ENCODE results near the gene PHTF2.
"Not testable (repeated sequence)": the region's sequence is repeated elsewhere in the genome, so short reads cannot be mapped to it uniquely, and the experiment has no call there.

Gene PHTF2

GRCh38 chr7:77831953-77832352 is 33.4 kb downstream of the PHTF2 start:
- no peak for DNase-seq

DNA sequence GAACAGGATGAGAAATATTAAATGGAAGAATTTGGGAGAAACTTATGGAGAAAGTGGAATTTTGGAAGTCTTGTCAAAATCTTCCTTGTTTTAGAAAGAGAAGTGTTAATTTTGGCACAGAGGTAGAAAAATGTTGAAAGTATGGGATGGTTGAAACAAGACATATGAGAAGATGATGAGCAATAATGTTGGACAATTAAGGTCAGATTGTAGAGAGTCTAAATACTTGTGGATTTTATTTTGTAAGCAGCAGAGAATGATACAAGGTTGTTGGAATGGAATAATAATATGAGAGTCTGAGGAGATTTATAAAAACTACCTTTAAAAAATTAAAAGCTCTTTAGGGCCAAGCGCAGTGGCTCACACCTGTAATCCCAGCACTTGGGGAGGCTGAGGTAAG is 34.6 kb downstream of the PHTF2 start:
- no peak for DNase-seq

- DNase-seq, result not testable (repeated sequence)
Observed at GRCh38 chr7:77836425-77836824, 37.9 kb downstream of the PHTF2 start.

DNA sequence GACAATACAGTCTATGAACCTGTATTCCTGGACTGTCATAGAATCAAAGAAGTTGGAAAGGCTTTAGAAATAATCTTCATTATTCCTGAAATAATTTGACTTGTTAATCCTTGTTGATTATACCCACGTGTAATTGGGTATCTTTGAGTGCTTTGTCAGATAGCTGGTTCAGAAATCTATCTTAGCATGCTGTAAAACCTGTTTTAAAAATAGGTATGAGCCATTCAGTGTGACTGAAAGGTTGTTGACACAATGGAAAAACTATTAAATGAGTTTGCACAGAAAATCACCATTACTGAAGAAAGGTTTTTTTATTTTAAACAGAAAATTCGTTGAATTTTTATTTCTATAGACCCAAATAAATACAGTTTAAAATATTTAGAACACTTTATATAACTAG is 38.7 kb downstream of the PHTF2 start:
- no peak for DNase-seq

DNA sequence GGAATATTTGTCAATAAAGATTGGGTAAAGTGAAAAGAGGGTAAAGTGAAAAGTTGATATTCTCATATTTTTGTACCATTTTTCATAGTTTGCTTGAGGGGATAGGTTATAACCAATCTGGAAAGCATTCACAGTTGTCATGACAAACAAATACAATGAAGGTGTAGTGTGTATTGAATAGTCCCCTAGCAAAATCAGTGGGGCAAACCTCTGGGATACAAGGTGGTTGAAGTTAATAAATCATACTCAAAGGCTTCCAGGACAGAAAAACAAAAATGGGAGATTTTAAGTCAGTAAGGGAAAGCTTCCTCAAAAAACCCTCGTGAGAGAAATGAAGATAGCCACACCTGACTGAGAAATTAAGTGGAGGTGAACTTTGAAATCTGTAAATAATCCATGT is 39.4 kb downstream of the PHTF2 start:
- no peak for DNase-seq

- no peak for DNase-seq
Observed at GRCh38 chr7:77838929-77839491, 40.4 kb downstream of the PHTF2 start.

DNA sequence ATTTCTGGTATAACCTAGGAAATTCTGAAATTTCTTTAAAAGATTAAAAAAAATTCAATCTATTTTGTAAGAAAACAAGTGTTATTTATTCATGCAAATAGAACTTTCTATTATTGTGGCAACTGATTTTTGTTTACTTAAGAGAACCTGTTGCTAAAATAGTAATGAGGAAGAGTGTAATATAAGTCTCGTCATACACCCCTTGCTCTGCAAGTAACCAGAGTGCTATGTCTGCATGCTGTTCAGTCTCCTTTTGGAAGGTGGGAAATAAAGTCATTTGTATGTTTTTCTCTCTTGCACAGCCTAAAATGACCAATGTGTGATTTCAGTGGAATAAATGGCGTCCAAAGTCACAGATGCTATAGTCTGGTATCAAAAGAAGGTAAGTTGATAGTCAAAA is 41.3 kb downstream of the PHTF2 start:
- DNase-seq, result no peak

DNA sequence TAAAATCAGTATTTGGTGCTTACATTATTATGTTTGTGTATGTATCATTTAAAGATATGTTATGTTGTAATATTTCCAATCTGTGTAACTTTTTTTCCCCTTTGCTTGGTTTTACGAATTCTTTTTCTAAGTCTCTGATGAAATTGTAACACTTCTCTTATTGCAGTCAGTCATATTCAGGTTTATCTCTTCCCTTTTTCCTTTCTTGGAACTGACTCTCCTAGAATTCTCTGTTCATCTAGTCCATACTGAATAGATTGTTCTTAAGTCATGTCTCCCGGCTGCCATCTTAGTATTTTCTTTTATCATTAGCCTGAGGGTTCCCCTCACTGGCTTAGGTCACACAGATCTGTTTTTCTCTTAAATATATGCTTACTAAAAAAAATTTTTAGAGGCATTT is 44.6 kb downstream of the PHTF2 start:
- DNase-seq, result no peak

DNA sequence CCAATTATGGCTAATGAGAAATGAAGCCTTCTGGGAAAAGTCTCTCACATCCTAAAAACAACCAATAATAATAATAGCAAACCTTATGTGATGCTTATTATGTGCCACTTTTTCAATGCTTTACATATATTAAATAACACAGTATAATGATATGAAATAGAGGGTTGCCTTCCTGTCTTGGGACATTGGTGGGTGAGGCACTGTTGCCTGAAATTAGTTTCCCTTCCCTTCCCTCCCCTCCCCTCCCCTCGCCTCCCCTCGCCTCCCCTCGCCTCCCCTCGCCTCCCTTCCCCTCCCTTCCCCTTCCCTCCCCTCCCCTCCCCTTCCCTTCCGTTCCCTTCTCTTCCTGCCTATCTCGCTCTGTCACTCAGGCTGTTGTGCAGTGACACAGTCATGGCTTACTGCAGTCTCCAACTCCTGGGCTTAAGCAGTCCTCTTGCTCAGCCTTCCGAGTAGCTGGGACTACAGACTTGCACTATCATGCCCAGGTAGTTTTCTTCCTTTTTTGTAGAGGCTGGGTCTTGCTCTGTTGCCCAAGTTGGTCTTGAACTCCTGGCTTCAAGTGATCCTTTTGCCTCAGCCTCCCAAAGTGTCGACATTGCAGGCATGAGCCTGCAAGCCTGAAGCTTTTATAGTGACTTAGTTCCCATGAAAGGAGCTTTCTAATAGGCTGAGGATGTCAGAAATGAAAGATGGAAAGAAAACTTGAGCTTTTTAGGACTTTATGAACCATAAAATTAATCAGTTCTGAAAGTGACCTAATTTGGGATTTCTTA is 47.9 kb downstream of the PHTF2 start:
- DNase-seq, result no peak

- DNase-seq, result no peak
Observed at GRCh38 chr7:77855371-77856083, 57.0 kb downstream of the PHTF2 start.

GRCh38 chr7:77858278-77858677 is 59.7 kb downstream of the PHTF2 start:
- no peak for DNase-seq

DNA sequence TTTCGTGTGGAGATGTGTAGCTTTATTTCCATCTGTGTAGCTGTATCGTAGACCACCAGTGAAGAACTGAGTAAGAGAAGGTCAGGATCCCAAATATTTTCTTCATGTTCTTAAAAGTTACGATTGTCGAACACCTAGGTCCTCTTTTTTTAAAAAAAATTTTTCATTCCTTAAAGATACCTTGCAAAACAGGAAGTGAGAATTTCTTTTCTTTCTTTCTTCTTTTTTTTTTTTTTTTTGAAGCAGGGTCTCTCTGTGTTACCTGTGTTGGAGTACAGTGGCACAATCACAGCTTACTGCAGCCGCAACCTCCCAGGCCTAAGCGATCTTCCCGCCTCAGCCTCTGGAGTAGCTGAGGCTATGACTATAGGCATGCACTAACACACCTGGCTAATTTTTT is 60.8 kb downstream of the PHTF2 start:
- no peak for DNase-seq

GRCh38 chr7:77862691-77863090 is 64.1 kb downstream of the PHTF2 start:
- DNase-seq, result no peak

DNA sequence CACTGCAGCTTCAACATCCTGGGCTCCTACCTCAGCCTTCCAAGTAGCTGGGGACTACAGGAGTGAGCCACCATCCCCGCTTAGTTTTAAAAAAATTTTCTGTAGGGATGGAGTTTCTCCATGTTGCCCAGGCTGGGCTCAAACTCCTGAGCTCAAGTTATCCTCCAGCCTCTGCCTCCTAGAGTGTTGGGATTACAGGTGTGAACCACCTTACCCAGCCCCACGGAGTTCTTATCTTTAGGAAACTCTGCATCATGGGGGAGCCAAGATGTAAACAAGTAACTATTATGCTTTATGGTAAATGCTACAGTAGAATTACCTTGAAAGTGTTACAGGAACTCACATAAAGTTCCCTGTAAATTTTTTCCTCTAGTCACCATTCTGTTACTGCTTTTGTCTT is 65.3 kb downstream of the PHTF2 start:
- DNase-seq, result no peak

- no peak for DNase-seq
Observed at GRCh38 chr7:77866370-77866769, 67.8 kb downstream of the PHTF2 start.

GRCh38 chr7:77866786-77867536 is 68.4 kb downstream of the PHTF2 start:
- DNase-seq, result no peak

DNA sequence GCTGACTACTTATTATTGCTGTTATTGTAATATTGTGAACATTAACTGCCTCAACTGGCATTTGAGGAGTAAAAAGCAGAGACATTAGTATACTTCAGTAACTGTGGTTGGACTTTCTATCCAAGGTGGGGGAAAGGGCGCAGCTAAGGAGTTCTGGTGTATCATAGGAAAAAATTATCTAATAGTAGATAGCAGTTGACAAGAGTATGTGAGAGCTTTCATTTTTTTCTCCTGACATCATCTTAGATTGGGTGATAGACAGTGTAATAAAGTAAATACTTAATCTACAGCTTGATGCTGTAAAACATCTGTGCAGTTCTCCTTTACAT is 68.9 kb downstream of the PHTF2 start:
- DNase-seq, result no peak

GRCh38 chr7:77872256-77872655 is 73.7 kb downstream of the PHTF2 start:
- not testable (repeated sequence) for DNase-seq

GRCh38 chr7:77873416-77874327 is 75.1 kb downstream of the PHTF2 start:
- not testable (repeated sequence) for DNase-seq

- no peak for DNase-seq
Observed at GRCh38 chr7:77877791-77878190, 79.2 kb downstream of the PHTF2 start.

- no peak for DNase-seq
Observed at GRCh38 chr7:77878500-77878899, 79.9 kb downstream of the PHTF2 start.

GRCh38 chr7:77879272-77879671 is 80.7 kb downstream of the PHTF2 start:
- DNase-seq, result no peak

GRCh38 chr7:77881871-77882270 is 83.3 kb downstream of the PHTF2 start:
- DNase-seq, result no peak
